IPS-18a (cell line): ENCODE data around the gene CXCL10.
"Not testable (repeated sequence)": the region's sequence is repeated elsewhere in the genome, so short reads cannot be mapped to it uniquely, and the experiment has no call there.

Experiments used
- H3K27ac ChIP-seq: one replicate; pipeline ENCODE4 v1.5.1; 2013; ENCODE audit warnings: low read length
- H3K27me3 ChIP-seq: one replicate; pipeline ENCODE4 v1.6.1; 2013; ENCODE audit warnings: mild to moderate bottlenecking, low read length; ENCODE audit not compliant: control insufficient read depth, insufficient read depth
- H3K36me3 ChIP-seq: one replicate; pipeline ENCODE4 v1.6.1; 2013; ENCODE audit warnings: low read depth, low read length; ENCODE audit not compliant: control insufficient read depth
- H3K4me1 ChIP-seq: one replicate; pipeline ENCODE4 v1.6.1; 2013; ENCODE audit warnings: low read depth, low read length; ENCODE audit not compliant: control insufficient read depth
- H3K4me3 ChIP-seq: one replicate; pipeline ENCODE4 v1.5.1; 2013; ENCODE audit warnings: low read length
- H3K9ac ChIP-seq: one replicate; pipeline ENCODE4 v1.6.1; 2013; ENCODE audit warnings: mild to moderate bottlenecking, low read length, moderate library complexity
- H3K9me3 ChIP-seq: one replicate; pipeline ENCODE4 v1.6.1; 2013; ENCODE audit warnings: low read depth, low read length; ENCODE audit not compliant: control insufficient read depth

The CXCL10 gene

GRCh38 chr4:76003620-76004019 is 19.7 kb downstream of the CXCL10 start:
- H3K4me3 ChIP-seq, result no peak overlapping the region
- H3K9me3 ChIP-seq, result no peaks in the 10 kb centered on the region
- H3K4me1 ChIP-seq, result no peaks in the 10 kb centered on the region
- H3K9ac ChIP-seq, result no peak overlapping the region
- H3K36me3 ChIP-seq, result no peaks in the 10 kb centered on the region
- no peak overlapping the region for H3K27ac ChIP-seq
- no peaks in the 10 kb centered on the region for H3K27me3 ChIP-seq

- H3K4me3 ChIP-seq, result no peak overlapping the region
Measured at GRCh38 chr4:76003035-76003434, 20.3 kb downstream of the CXCL10 start.

GRCh38 chr4:76002176-76002575 is 21.1 kb downstream of the CXCL10 start:
- H3K4me1 ChIP-seq, result no peaks in the 10 kb centered on the region
- H3K27ac ChIP-seq, result no peak overlapping the region
- H3K27me3 ChIP-seq, result no peaks in the 10 kb centered on the region
- H3K9me3 ChIP-seq, result no peaks in the 10 kb centered on the region
- H3K4me3 ChIP-seq, result no peak overlapping the region
- no peak overlapping the region for H3K9ac ChIP-seq
- H3K36me3 ChIP-seq, result no peaks in the 10 kb centered on the region

More at GRCh38 chr4:76003035-76003434, 20.3 kb downstream of the CXCL10 start:
- Histone ChIP-seq H3K36me3 (no peaks in the 10 kb centered on the region), H3K27me3 (no peaks in the 10 kb centered on the region), H3K27ac (no peak overlapping the region), H3K9me3 (no peaks in the 10 kb centered on the region), H3K9ac (no peak overlapping the region), H3K4me1 (no peaks in the 10 kb centered on the region)

GRCh38 chr4:76001700-76002099 is 21.6 kb downstream of the CXCL10 start:
- H3K4me3 ChIP-seq, result no peak overlapping the region
- no peaks in the 10 kb centered on the region for H3K4me1 ChIP-seq
- no peak overlapping the region for H3K27ac ChIP-seq
- no peaks in the 10 kb centered on the region for H3K9me3 ChIP-seq
- H3K36me3 ChIP-seq, result no peaks in the 10 kb centered on the region
- H3K9ac ChIP-seq, result no peak overlapping the region
- H3K27me3 ChIP-seq, result no peaks in the 10 kb centered on the region

- no peaks in the 10 kb centered on the region for H3K9me3 ChIP-seq
- H3K4me3 ChIP-seq, result no peak overlapping the region
- no peaks in the 10 kb centered on the region for H3K36me3 ChIP-seq
- no peak overlapping the region for H3K9ac ChIP-seq
- H3K4me1 ChIP-seq, result no peaks in the 10 kb centered on the region
- no peak overlapping the region for H3K27ac ChIP-seq
- H3K27me3 ChIP-seq, result no peaks in the 10 kb centered on the region
Measured at GRCh38 chr4:76000279-76000678, 23.0 kb downstream of the CXCL10 start.

- H3K4me1 ChIP-seq, H3K9ac ChIP-seq, H3K27ac ChIP-seq, H3K27me3 ChIP-seq, H3K4me3 ChIP-seq, H3K36me3 ChIP-seq, H3K9me3 ChIP-seq: not testable (repeated sequence)
Measured at GRCh38 chr4:75998525-75999147, 24.7 kb downstream of the CXCL10 start.

GRCh38 chr4:75997946-75998345 is 25.4 kb downstream of the CXCL10 start:
- Histone ChIP-seq H3K4me1 (no peaks in the 10 kb centered on the region), H3K9ac (no peak overlapping the region), H3K27ac (no peak overlapping the region), H3K4me3 (no peak overlapping the region), H3K36me3 (no peaks in the 10 kb centered on the region), H3K27me3 (no peaks in the 10 kb centered on the region), H3K9me3 (no peaks in the 10 kb centered on the region)

GRCh38 chr4:75997081-75997480 is 26.2 kb downstream of the CXCL10 start:
- Histone ChIP-seq H3K9me3 (no peaks in the 10 kb centered on the region), H3K4me1 (no peaks in the 10 kb centered on the region), H3K27ac (no peak overlapping the region), H3K36me3 (no peaks in the 10 kb centered on the region), H3K27me3 (no peaks in the 10 kb centered on the region), H3K4me3 (no peak overlapping the region), H3K9ac (no peak overlapping the region)

GRCh38 chr4:75995727-75996126 is 27.6 kb downstream of the CXCL10 start:
- H3K4me3 ChIP-seq, result no peak overlapping the region
- no peak overlapping the region for H3K9ac ChIP-seq
- H3K4me1 ChIP-seq, result no peaks in the 10 kb centered on the region
- no peaks in the 10 kb centered on the region for H3K27me3 ChIP-seq
- H3K36me3 ChIP-seq, result no peaks in the 10 kb centered on the region
- no peak overlapping the region for H3K27ac ChIP-seq
- H3K9me3 ChIP-seq, result no peaks in the 10 kb centered on the region

GRCh38 chr4:75992462-75992861 is 30.8 kb downstream of the CXCL10 start:
- no peaks in the 10 kb centered on the region for H3K36me3 ChIP-seq

GRCh38 chr4:75989846-75990528 is 33.3 kb downstream of the CXCL10 start:
- peak overlapping the region; percentile 59 for H3K27ac ChIP-seq
- H3K9ac ChIP-seq, result peak overlapping the region; percentile 93
- no peaks in the 10 kb centered on the region for H3K9me3 ChIP-seq
- H3K27me3 ChIP-seq, result no peaks in the 10 kb centered on the region
- peak overlapping the region; percentile 96 for H3K4me3 ChIP-seq
- peaks cover 7% of the 10 kb centered on the region for H3K4me1 ChIP-seq
- H3K36me3 ChIP-seq, result no peaks in the 10 kb centered on the region

More at GRCh38 chr4:75992462-75992861, 30.8 kb downstream of the CXCL10 start:
- H3K4me1 ChIP-seq, result peaks cover 7% of the 10 kb centered on the region
- H3K9me3 ChIP-seq, result no peaks in the 10 kb centered on the region
- no peak overlapping the region for H3K9ac ChIP-seq
- H3K27ac ChIP-seq, result no peak overlapping the region
- no peaks in the 10 kb centered on the region for H3K27me3 ChIP-seq
- H3K4me3 ChIP-seq, result no peak overlapping the region

GRCh38 chr4:75985116-75985515 is 38.2 kb downstream of the CXCL10 start:
- peaks cover 7% of the 10 kb centered on the region for H3K4me1 ChIP-seq
- no peak overlapping the region for H3K9ac ChIP-seq
- H3K9me3 ChIP-seq, result no peaks in the 10 kb centered on the region
- peaks cover 21% of the 10 kb centered on the region for H3K36me3 ChIP-seq
- no peak overlapping the region for H3K27ac ChIP-seq
- H3K27me3 ChIP-seq, result no peaks in the 10 kb centered on the region
- no peak overlapping the region for H3K4me3 ChIP-seq
